ENCODE data around the gene WDR31.
"Not testable (repeated sequence)": the region's sequence is repeated elsewhere in the genome, so short reads cannot be mapped to it uniquely, and the experiment has no call there.

Gene WDR31

DNA sequence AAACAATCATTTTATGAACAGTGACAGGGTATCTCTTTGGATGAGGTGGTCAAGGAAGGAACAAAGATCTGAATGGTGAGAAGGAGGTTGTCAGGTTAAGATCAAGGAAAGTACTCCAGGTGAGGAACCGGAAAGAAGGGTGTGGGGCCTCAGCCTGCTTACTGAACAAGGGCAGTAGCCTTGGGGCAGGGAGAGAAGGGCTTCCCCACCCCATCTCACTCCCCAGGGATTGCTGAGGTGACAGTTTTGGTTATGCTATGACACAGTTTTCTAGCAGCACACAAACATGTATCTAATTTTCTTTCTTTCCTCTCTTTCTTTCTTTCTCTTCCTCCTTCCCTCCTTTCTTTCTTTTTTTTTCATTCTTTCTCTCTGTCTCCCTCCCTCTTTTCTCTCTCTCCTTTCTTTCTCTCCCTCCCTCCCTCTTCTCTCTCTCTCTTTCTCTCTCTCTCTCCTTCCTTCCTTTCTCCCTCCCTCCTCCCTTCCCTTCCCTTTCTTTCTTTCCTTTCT is 40.8 kb upstream of the WDR31 start:
- H3K4me3 ChIP-seq (ENCODE audit: control insufficient read depth, low read depth, low read length) = no peak overlapping the region
- DNase-seq (ENCODE audit: low read depth) = no peak
- TF ChIP-seq, protein P1, sequence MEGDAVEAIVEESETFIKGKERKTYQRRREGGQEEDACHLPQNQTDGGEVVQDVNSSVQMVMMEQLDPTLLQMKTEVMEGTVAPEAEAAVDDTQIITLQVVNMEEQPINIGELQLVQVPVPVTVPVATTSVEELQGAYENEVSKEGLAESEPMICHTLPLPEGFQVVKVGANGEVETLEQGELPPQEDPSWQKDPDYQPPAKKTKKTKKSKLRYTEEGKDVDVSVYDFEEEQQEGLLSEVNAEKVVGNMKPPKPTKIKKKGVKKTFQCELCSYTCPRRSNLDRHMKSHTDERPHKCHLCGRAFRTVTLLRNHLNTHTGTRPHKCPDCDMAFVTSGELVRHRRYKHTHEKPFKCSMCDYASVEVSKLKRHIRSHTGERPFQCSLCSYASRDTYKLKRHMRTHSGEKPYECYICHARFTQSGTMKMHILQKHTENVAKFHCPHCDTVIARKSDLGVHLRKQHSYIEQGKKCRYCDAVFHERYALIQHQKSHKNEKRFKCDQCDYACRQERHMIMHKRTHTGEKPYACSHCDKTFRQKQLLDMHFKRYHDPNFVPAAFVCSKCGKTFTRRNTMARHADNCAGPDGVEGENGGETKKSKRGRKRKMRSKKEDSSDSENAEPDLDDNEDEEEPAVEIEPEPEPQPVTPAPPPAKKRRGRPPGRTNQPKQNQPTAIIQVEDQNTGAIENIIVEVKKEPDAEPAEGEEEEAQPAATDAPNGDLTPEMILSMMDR (IDR thresholded peaks at IDR 0.05; ENCODE audit: control insufficient read depth, insufficient read depth, low read depth, low read length, missing control alignments) = no peak

DNA sequence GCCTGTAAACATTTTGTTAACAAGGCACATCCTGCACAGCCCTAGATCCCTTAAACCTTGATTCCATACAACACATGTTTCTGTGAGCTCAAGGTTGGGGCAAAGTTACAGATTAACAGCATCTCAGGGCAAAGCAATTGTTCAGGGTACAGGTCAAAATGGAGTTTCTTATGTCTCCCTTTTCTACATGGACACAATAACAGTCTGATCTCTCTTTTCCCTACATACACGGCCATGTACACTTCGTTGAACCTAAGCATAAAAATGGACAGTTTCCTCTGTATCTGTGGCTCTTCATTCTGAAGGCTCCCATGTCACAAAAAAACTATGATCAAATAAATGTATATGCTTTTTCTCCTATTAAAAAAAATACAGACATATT is 39.7 kb upstream of the WDR31 start:
- DNase-seq (ENCODE audit: low read depth); H3K4me3 ChIP-seq (ENCODE audit: control insufficient read depth, low read depth, low read length): not testable (repeated sequence)

DNA sequence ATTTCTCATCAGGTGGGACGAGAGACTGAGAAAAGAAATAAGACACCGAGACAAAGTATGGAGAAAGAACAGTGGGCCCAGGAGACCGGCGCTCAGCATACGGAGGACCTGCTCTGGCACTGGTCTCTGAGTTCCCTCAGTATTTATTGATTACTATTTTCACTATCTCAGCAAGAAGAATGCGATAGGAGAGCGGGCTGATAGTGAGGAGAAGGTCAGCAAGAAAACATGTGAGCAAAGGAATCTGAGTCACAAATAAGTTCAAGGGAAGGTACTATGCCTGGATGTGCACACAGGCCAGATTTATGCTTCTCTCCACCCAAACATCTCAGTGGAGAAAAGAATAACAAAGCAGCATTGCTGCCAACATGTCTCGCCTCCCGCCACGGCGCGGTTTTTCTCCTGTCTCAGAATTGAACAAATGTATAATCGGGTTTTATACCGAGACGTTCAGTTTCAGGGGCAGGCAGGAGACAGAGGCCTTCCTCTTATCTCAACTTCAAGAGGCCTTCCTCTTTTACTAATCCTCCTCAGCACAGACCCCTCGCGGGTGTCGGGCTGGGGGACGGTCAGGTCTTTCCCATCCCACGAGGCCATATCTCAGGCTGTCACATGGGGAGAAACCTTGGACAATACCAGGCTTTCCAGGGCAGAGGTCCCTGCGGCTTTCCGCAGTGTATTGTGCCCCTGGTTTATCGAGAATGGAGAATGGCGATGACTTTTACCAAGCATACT is 39.2 kb upstream of the WDR31 start:
- H3K4me3 ChIP-seq (ENCODE audit: control insufficient read depth, low read depth, low read length); DNase-seq (ENCODE audit: low read depth): not testable (repeated sequence)

DNA sequence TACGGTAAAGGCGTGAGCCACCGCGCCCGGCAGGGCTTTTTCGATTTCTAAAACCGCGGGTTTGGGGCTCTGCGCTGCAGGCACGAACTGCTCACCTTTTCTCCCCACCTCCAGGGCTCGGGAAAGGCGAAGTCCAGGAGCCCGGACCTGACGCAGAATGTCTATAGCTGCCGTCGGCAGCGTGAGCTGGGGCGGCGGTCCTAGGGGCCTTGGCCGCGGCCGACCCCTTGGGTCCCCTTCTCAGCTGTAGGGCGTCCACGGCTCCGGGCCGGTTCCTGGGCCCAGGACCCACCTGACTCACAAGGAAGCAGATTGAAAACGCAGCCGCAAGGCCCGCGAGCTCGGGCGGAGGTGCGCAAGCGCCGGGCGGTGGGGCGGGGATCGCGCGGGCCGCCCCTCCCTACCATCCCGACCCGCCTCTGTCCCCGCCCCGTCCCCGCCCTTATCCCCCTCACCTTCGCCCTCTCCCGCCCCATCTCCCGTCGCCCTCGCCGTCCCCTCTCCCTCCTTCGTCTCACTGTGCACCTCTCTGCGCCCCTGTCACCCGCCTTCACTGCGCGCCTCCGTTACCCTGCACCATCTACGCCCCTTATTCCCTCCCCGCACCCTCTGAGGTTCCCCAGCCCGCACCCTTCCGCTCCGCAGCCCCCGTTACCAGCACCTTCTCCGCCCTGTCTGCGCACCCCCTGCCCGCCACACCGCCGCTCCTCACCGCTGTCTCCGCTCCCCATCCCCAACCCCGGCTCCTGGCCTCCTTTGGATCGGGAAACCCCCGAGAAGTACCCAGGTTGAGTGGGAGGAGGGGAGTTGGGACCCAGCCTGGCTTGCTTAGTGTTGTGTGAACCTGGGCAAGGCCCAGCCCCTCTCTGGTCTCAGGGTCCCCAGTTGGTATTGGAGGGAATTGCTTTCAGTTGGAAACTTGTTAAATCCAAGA is 36.8 kb upstream of the WDR31 start, which contains the start of gene HDHD3:
Gene HDHD3, minus strand, starts transcription at position 353 of the 934 bp plus-strand sequence. CDS start 2,632 bp downstream, outside the sequence.
- DNase-seq (ENCODE audit: low read depth) = no peak
- peak within 1 kb of the TSS; percentile 82 for H3K4me3 ChIP-seq (ENCODE audit: control insufficient read depth, low read depth, low read length)
- TF ChIP-seq, protein P1 (IDR thresholded peaks at IDR 0.05; ENCODE audit: control insufficient read depth, insufficient read depth, low read depth, low read length, missing control alignments) = no peak

DNA sequence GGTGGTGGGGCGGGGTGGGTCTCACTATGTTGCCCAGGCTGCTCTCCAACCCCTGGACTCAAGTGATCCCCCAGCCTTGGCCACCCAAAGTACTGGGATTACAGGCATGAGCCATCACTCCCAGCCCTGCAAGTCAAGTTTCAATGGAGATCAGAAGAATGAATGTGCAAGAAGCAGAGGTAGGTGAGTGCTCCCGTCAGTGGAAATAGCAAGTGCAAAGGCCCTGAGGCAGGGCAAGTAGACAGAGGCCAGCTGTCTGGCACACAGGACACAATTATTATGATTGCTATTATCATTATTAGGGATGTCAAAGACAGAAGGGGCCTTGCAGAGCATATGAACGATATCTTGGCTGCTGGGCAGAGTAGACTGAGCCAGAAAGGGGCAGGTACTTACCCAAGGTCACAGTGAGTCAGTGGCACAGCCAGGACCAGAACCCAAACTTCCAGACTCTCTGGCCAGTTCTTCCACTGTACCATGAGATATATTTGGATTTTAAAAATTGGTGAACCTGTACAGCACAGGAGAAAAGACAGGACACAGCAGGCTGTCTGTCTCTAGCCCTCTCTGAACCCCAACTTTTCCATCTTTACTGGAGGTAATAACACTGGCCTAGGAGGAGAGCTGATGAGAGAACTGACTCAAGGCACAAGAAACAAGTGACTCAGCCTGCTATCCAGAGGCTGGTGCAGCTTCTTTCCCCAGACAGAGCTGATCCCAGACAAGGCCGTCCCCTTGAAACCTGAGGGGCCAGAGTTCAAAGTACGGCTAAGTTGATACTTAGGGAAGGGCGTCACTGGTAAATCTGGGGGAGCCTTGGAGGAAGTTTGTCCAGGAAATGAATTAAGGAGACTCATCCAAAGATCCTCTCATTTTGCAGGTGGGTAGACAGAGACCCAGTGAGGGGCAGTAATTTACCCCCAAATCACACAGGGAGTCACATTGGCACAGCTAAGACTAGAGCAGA is 35.3 kb upstream of the WDR31 start:
- DNase-seq (ENCODE audit: low read depth) = no peak
- no peak overlapping the region for H3K4me3 ChIP-seq (ENCODE audit: control insufficient read depth, low read depth, low read length)
- TF ChIP-seq, protein P1 (IDR thresholded peaks at IDR 0.05; ENCODE audit: control insufficient read depth, insufficient read depth, low read depth, low read length, missing control alignments) = no peak

DNA sequence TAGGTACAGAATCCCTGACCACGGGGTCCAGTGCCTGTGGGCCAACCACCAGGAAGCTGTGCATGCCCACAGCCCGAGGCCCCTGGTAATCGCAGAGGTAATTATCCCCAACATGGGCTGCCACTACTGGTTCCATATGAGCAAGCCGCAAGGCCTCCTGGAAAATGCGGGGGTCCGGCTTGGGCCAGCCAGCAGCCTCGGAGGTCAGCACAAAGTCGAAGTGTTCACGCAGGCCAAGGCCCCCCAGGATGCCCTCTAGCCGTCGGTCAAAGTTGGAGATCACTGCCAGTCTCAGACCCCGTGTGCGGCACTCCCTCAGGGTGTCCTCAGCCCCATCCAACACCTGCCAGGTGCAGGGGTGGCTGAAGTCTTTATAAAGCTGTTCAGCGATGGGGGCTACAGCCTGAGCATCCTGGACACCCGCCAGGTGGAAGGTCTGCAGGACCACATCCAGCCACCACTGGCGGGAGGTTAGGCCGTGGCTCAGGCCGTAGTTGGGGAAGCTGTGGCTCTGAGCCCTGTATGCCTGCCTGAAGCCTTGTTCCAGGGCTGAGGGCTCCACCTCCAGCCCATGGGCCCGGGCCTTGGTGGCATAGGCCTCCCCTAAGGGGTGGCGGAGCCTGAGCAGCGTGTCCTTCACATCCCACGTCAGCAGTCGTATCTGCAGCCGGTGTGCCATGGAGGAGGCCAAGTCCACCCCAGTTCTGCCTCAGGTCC is 33.8 kb upstream of the WDR31 start:
- no peak for DNase-seq (ENCODE audit: low read depth)
- TF ChIP-seq, protein P1 (IDR thresholded peaks at IDR 0.05; ENCODE audit: control insufficient read depth, insufficient read depth, low read depth, low read length, missing control alignments) = no peak
- H3K4me3 ChIP-seq (ENCODE audit: control insufficient read depth, low read depth, low read length) = no peak overlapping the region
